WTC11 (cell line): ENCODE data around the gene STAB1. TPM values are rescaled to one million over a fixed set of nuclear protein-coding genes. Genes with fewer than 3 reads are reported as not detected.

Source experiments
- ATAC-seq: fragments of 200-7000 bp; cut with Tn5 transposase; 2 replicates; pipeline ENCODE4 v1.10.0; 2021; ENCODE audit warnings: mild to moderate bottlenecking, moderate library complexity
- CTCF ChIA-PET: fragments of 300-600 bp; sonication (Branson Sonifier 250); formaldehyde crosslinking; loops from one replicate; lab custom pipeline; 2021; ENCODE audit warnings: antibody characterized with exemption; lab: Charles Lee
- POLR2A ChIA-PET: fragments of 350-600 bp; sonication (Branson Sonifier 250); formaldehyde crosslinking; loops from one replicate; lab custom pipeline; 2021; ENCODE audit warnings: antibody characterized with exemption; lab: Charles Lee
- DNase-seq: peaks from one replicate; pipeline ENCODE4 v3.0.0; 2021; ENCODE audit warnings: low spot score
- H3K27ac Mint-ChIP-seq: 2 replicates; pipeline ENCODE4 v1.8.0; 2021; ENCODE audit warnings: mixed read lengths
- H3K27me3 Mint-ChIP-seq: 2 replicates; pipeline ENCODE4 v1.8.0; 2021; ENCODE audit warnings: low read depth, mild to moderate bottlenecking, moderate library complexity, mixed read lengths
- H3K36me3 Mint-ChIP-seq: 2 replicates; pipeline ENCODE4 v1.8.0; 2021; ENCODE audit warnings: mixed read lengths
- H3K4me1 Mint-ChIP-seq: 2 replicates; pipeline ENCODE4 v1.8.0; 2022; ENCODE audit warnings: mixed read lengths
- H3K4me3 Mint-ChIP-seq: 2 replicates; pipeline ENCODE4 v1.8.0; 2021; ENCODE audit warnings: mild to moderate bottlenecking, moderate library complexity, mixed read lengths
- H3K9me3 Mint-ChIP-seq: 2 replicates; pipeline ENCODE4 v1.8.0; 2021; ENCODE audit warnings: mixed read lengths
- ATF6 ChIP-seq: sonication (generic); formaldehyde crosslinking; IDR thresholded peaks from 2 replicates; pipeline ENCODE4 v1.8.1; 2023; ENCODE audit warnings: mild to moderate bottlenecking, missing genetic modification reagents
- CREB1 ChIP-seq: sonication (generic); formaldehyde crosslinking; IDR thresholded peaks from 2 replicates; pipeline ENCODE4 v1.8.0; 2023; ENCODE audit warnings: mild to moderate bottlenecking, missing genetic modification reagents
- CREM ChIP-seq: sonication (generic); formaldehyde crosslinking; IDR thresholded peaks from 2 replicates; pipeline ENCODE4 v1.8.1; 2022; ENCODE audit warnings: mild to moderate bottlenecking, missing genetic modification reagents, moderate library complexity
- E2F4 ChIP-seq: sonication (generic); formaldehyde crosslinking; IDR thresholded peaks from 2 replicates; pipeline ENCODE4 v1.8.1; 2022; ENCODE audit warnings: low read depth, mild to moderate bottlenecking, moderate library complexity, missing genetic modification reagents, borderline replicate concordance
- ESRRA ChIP-seq: sonication (generic); formaldehyde crosslinking; IDR thresholded peaks from 2 replicates; pipeline ENCODE4 v1.8.1; 2022; ENCODE audit warnings: mild to moderate bottlenecking, missing genetic modification reagents, borderline replicate concordance
- GABPB1 ChIP-seq: sonication (generic); formaldehyde crosslinking; IDR thresholded peaks from 2 replicates; pipeline ENCODE4 v1.8.1; 2023; ENCODE audit warnings: mild to moderate bottlenecking, missing genetic modification reagents
- IRF2 ChIP-seq: sonication (generic); formaldehyde crosslinking; IDR thresholded peaks from 2 replicates; pipeline ENCODE4 v1.8.0; 2022; ENCODE audit warnings: low read depth, missing genetic modification reagents, borderline replicate concordance
- JAZF1 ChIP-seq: fragments of 250-450 bp; sonication (Bioruptor Pico); IDR thresholded peaks from 2 replicates; pipeline ENCODE4 v1.9.0; 2021; ENCODE audit warnings: moderate library complexity, mild to moderate bottlenecking, inconsistent platforms
- NR2C2 ChIP-seq: sonication (generic); formaldehyde crosslinking; IDR thresholded peaks from 2 replicates; pipeline ENCODE4 v1.8.0; 2022; ENCODE audit warnings: mild to moderate bottlenecking, missing genetic modification reagents
- SP1 ChIP-seq: sonication (generic); formaldehyde crosslinking; conservative IDR thresholded peaks from 2 replicates; pipeline ENCODE4 v1.8.1; 2022; ENCODE audit warnings: missing genetic modification reagents
- TP53 ChIP-seq: sonication (generic); formaldehyde crosslinking; IDR thresholded peaks from 2 replicates; pipeline ENCODE4 v1.8.1; 2023; ENCODE audit warnings: mild to moderate bottlenecking, missing genetic modification reagents
- ZNF232 ChIP-seq: sonication (generic); formaldehyde crosslinking; IDR thresholded peaks from 2 replicates; pipeline ENCODE4 v1.8.0; 2022; ENCODE audit warnings: mild to moderate bottlenecking, missing genetic modification reagents
- ZNF263 ChIP-seq: sonication (generic); formaldehyde crosslinking; IDR thresholded peaks from 2 replicates; pipeline ENCODE4 v1.8.1; 2022; ENCODE audit warnings: low read depth, mild to moderate bottlenecking, moderate library complexity, missing genetic modification reagents
- ZNF512 ChIP-seq: sonication (generic); formaldehyde crosslinking; IDR thresholded peaks from 2 replicates; pipeline ENCODE4 v1.8.1; 2022; ENCODE audit warnings: missing genetic modification reagents, borderline replicate concordance
- ZSCAN18 ChIP-seq: fragments of 250-450 bp; sonication (Bioruptor Pico); IDR thresholded peaks from 2 replicates; pipeline ENCODE4 v2.1.2; 2022; ENCODE audit warnings: mild to moderate bottlenecking, moderate library complexity
- total RNA-seq: library from RNA; stranded (reverse); gene quantifications from 3 replicates; pipeline ENCODE4 v1.2.3, GENCODE V29; 2021

The STAB1 gene
- total RNA-seq, 1 experiment from 2014 or later = 1.9 TPM

- Mint-ChIP-seq H3K36me3 (peaks cover 47% of the 10 kb centered on the region), H3K4me3 (no peak overlapping the region), H3K4me1 (peaks cover 23% of the 10 kb centered on the region), H3K9me3 (no peaks in the 10 kb centered on the region), H3K27me3 (no peaks in the 10 kb centered on the region; the same call in 1 of the 2 replicates), H3K27ac (no peak overlapping the region)
- ChIA-PET POLR2A (no interaction called here), CTCF (interaction anchor here (0.7 to 2.4 kb wide), 3 partner anchors 12 to 47 kb away, joined by 3 to 12 read pairs (median 4); no protein-coding TSS in a partner anchor)
- TF ChIP-seq JAZF1 (CRISPR knock-in tag) = no peak
- no peak for TF ChIP-seq ZNF512 (CRISPR knock-in tag)
- no peak for TF ChIP-seq ZNF232 (CRISPR knock-in tag)
- TF ChIP-seq NR2C2 = no peak
- no peak for ATAC-seq
- DNase-seq = no peak
These were observed 36.2 kb upstream of the STAB1 start for GRCh38 chr3:52458770-52459545.

GRCh38 chr3:52461874-52462273 is 33.3 kb upstream of the STAB1 start:
- ChIA-PET POLR2A (no interaction called here), CTCF (interaction anchor here (0.6 to 1.5 kb wide), 3 partner anchors 9 to 20 kb away, joined by 3 to 4 read pairs (median 4); no protein-coding TSS in a partner anchor)
- H3K4me1 Mint-ChIP-seq = peaks cover 8% of the 10 kb centered on the region
- no peak for DNase-seq
- H3K4me3 Mint-ChIP-seq = no peak overlapping the region
- H3K36me3 Mint-ChIP-seq = peaks cover 54% of the 10 kb centered on the region
- TF ChIP-seq E2F4 (CRISPR knock-in tag) (no peak), GABPB1 (no peak), IRF2 (CRISPR knock-in tag) (no peak), ZSCAN18 (CRISPR knock-in tag) (no peak), SP1 (no peak), CREM (no peak), ZNF263 (no peak), CREB1 (CRISPR knock-in tag) (no peak), ATF6 (CRISPR knock-in tag) (no peak)
- TF ChIP-seq, all 79 proteins: peak for 0
- Mint-ChIP-seq H3K9me3 (no peaks in the 10 kb centered on the region), H3K27me3 (no peaks in the 10 kb centered on the region), H3K27ac (no peak overlapping the region)
- no peak for ATAC-seq

GRCh38 chr3:52463416-52463815 is 31.7 kb upstream of the STAB1 start:
- CTCF ChIA-PET = no interaction called here
- H3K27ac Mint-ChIP-seq = no peak overlapping the region

More at GRCh38 chr3:52463416-52463815, 31.7 kb upstream of the STAB1 start:
- TF ChIP-seq TP53 (CRISPR knock-in tag) = no peak
- no peak for TF ChIP-seq ESRRA (CRISPR knock-in tag)
- TF ChIP-seq, all 79 proteins: peak for 0
- ATAC-seq (no peak), DNase-seq (no peak)
- Mint-ChIP-seq H3K4me1 (no peaks in the 10 kb centered on the region; the same call in 1 of the 2 replicates), H3K4me3 (no peak overlapping the region), H3K27me3 (no peaks in the 10 kb centered on the region), H3K36me3 (peaks cover 42% of the 10 kb centered on the region), H3K9me3 (no peaks in the 10 kb centered on the region)
- POLR2A ChIA-PET = no interaction called here
